Measurements from ENCODE around the gene ITGA6.

Gene ITGA6

DNA sequence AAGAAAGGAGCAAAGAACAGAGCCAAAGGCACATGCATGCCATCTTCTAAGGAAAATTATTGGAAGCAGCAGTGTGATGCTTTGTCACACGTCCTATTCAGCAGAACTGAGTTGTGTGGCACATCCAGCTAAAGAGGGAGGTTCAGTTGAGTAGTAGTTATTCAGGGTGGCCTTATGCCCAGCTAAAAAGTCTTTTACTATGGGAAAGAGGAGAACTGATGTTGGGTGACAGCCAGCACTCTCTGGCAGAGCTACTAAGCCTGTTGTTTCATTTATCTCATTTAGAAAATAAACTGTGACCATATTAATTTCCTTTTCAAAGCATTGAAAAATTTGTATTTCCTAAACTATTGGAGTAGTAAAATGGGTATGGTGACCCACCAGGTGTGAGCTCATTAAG is 18.5 kb downstream of the ITGA6 start:
- DNase-seq: no peak

DNA sequence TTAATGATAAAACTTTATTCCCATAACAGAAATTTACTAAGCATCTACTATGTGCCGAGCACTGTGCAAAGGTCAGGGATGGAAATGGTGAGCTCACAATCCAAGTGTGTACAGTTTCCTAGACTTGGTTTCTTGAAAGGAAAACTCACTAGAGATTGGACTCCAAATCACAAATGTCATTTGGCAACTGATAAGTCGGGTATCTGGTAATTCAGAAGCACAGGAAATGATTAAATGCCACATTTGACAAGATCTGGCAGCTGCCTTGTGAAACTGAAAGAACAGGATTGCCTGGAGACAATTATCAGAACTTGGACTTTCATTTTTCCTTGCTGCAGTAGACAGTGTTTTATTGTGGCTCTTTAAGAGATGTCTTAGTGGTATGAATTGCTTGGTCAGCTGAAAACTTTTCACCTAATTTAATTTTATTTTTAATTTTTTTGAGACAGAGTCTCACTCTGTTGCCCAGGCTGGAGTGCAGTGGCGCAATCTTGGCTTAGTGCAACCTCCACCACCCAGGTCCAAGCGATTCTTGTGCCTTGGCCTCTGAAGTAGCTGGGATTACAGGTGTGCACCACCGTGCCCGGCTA is 19.2 kb downstream of the ITGA6 start:
- no peak for DNase-seq

GRCh38 chr2:172447811-172448493 is 20.6 kb downstream of the ITGA6 start:
- no peak for DNase-seq

GRCh38 chr2:172448544-172449267 is 21.3 kb downstream of the ITGA6 start:
- DNase-seq: no peak

GRCh38 chr2:172449911-172450550 is 22.6 kb downstream of the ITGA6 start:
- DNase-seq: peak in 1 of 2 experiments; percentile 52

DNA sequence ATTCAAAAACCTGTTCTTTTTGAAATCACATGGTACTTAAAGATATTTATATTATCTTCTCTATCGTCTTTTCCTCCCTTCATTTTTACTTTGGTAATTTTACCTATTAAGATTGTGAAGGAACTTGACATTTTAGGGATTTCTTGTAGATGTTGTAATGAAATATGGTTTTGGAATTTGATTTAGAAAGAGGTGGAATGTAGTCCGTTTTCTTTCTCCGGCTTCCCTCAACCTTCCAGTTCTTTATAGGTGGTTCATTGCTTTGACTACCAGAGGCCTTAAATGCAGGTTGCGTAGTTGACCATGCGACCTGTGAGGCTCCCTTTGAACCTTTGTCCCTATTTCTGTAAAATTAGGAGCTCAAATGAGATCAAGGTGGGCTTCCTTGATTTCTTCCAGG is 24.5 kb downstream of the ITGA6 start:
- DNase-seq: no peak

DNA sequence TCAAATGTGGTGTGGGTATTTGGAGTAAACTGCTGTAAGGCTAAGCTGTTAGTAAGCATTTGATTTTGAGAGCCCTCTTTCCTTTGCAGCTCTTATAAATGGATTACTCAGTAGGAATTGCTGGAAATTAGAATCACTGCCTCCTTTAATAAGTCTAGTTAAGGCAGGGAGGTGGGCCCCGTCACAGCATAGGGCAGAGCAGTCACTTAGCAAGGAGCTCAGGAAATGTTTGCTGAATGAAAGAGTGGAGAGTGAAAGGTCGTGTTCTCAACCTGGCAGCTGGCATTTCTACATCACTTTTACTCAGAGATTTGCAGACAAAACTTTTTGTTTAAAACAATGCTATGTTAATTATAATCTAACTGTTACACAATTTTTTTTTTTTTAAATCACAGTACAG is 25.5 kb downstream of the ITGA6 start:
- no peak for DNase-seq

DNA sequence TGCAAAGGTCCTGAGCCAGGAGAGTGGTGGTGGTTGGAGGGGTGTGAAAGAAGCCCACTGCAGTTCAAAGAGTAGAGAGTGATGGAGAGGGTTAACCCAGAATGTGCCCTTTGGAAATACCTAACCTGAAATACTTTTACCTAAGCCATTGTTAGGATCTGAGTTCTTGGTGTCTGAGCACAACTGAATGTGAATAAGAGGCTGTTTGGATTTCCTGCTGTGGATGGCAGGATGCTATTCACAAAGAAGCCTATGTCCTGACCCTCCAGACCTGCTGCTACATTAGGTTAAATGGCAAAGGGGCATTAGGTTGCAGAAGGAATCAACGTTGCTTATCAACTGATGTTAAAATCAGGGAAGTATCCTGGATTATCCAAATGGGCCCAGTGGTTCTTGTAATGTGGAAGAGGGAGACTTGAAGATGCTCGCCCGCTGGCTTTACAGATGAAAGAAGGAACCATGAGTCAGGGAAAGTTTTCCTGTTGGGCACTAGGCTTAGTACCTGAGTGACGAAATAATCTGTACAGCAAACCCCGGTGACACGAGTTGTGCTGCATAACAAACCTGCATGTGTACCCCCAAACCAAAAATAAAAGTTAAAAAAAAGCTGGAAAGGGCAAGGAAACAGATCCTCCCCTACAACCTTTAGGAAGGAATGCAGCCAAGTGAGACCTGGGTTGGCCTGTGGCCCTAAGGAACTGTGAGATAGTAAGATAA is 27.2 kb downstream of the ITGA6 start:
- no peak for DNase-seq

- no peak for DNase-seq
These were observed 27.7 kb downstream of the ITGA6 start for GRCh38 chr2:172455121-172455515.

GRCh38 chr2:172456002-172456401 is 28.6 kb downstream of the ITGA6 start:
- DNase-seq: no peak

- DNase-seq: no peak
These were observed 30.1 kb downstream of the ITGA6 start for GRCh38 chr2:172457536-172457935.

- no peak for DNase-seq
These were observed 31.3 kb downstream of the ITGA6 start for GRCh38 chr2:172458561-172459124.

- DNase-seq: no peak
These were observed 33.4 kb downstream of the ITGA6 start for GRCh38 chr2:172460780-172461201.

GRCh38 chr2:172461591-172462372 is 34.4 kb downstream of the ITGA6 start:
- peak; percentile 82 to 86 for DNase-seq

GRCh38 chr2:172462373-172462848 is 35.0 kb downstream of the ITGA6 start:
- no peak for DNase-seq

DNA sequence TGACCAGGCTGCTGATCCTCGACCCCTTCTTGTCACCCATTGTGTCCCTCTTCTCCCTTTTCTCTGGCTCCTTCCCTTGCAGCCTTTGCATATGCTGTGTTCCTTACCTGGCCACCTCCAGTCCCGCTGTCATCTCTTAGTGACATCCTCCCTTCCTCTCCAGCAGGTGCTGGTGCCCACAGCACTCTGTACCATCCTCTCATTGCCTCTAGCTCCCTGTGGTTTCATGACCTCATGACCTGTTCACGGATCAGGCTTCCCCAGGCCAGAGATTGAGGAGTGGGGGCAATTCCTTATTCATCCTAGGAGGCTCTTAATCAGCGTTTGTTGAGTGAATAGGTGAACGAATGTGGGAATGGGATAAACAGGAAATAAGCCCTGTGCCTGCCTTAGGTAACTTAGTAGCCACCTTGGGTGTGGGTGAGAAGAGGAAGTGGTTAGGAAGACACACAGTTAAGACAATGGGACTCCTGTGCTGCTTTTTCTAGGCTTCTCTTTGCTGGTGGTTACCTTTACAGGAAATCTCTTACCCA is 35.5 kb downstream of the ITGA6 start:
- peak; percentile 53 for DNase-seq

GRCh38 chr2:172464400-172465129 is 37.2 kb downstream of the ITGA6 start:
- DNase-seq: no peak

DNA sequence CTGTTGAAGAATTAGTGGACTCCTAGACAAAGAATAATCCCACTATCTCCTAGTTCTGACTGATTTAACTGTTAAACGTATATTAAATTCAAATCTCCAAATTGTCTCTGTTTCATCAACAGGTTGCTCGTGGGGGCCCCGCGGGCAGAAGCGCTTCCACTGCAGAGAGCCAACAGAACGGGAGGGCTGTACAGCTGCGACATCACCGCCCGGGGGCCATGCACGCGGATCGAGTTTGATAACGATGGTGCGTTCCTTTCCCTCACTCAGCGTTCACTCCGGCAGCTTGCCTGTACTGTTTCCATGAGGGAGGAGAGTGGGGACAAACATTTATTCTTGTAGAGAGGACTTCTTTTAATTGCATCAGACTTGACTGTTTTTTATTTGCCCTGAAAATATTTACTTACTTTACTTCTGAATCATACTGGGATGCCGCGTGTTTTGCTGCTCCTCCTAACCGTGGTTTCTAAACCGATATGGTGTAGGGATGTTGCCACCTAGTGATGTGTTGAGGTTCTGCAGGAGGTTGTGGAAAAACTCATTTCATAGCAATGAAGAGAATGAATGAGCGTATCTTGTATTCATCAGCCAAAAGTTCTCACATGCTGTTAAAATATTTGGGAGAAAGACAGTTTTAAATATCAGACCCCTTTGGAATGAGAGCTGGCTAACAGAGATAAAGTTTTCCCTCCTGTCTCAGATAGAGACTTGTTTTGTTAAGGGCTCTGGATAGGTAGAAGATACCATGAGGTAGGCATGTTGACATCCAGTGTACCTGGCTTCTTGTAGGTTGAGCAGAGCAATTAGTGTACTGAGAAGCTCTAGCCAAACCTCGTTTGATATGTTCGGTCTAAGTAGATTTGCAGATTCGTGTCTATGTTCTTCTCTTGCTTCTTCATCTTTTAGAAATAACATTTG is 38.3 kb downstream of the ITGA6 start:
- DNase-seq: peak; percentile 76

GRCh38 chr2:172467382-172467781 is 40.0 kb downstream of the ITGA6 start:
- no peak for DNase-seq

Data from activated T-cell treated with anti-CD3 and anti-CD28 coated beads, Interleukin-2, amount 50 U/mL, for 48 hours (primary cell).